Adrenal gland (tissue), 5 donors: ENCODE data around the gene TAS2R20.

Source experiments
- POLR2A ChIP-seq, 2 donors: fragments of 450-650 bp; IDR thresholded peaks; one replicate each; pipeline ENCODE4 v1.6.1; 2017; ENCODE audit warnings: antibody characterized with exemption in 2 of 2, mild to moderate bottlenecking in 2 of 2, moderate library complexity in 1 of 2
- TF ChIP-seq, protein P1 (sequence below), 6 experiments: fragments of 450-650 bp in 4 of 6; fragments of 200-600 bp in 2 of 6; sonication (generic) in 1 of 6; IDR thresholded peaks; 1 replicate in 5 of 6; 2 replicates in 1 of 6; pipeline versions ENCODE4 v1.5.1 to v1.8.0; 2016 to 2021; ENCODE audit warnings: antibody characterized with exemption in 6 of 6, mild to moderate bottlenecking in 2 of 6, moderate library complexity in 1 of 6
- donor health status: DM: no; HTN: no; CAD: no.

DNA sequence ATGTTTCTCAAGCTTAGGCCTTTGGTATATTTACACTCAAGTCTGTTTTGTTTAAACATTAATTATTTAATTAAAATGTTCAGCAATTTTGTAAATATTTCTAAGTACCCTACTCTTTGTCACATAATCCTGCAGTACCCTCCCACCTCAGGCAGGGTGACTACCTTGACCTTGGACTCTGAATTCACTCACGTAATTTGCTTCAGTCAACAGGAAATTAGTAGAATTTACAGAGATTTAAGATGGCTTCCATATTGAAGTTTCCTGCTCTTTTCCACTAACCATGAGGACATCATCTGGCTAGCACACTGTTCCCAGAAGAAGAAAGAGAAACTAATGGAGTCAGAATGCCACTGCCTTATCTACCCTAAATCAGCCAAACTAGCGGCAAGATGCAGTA is 25.3 kb upstream of the TAS2R20 start:
- no peak for TF ChIP-seq POLR2A (IDR thresholded peaks at IDR 0.05)
- TF ChIP-seq, protein P1, sequence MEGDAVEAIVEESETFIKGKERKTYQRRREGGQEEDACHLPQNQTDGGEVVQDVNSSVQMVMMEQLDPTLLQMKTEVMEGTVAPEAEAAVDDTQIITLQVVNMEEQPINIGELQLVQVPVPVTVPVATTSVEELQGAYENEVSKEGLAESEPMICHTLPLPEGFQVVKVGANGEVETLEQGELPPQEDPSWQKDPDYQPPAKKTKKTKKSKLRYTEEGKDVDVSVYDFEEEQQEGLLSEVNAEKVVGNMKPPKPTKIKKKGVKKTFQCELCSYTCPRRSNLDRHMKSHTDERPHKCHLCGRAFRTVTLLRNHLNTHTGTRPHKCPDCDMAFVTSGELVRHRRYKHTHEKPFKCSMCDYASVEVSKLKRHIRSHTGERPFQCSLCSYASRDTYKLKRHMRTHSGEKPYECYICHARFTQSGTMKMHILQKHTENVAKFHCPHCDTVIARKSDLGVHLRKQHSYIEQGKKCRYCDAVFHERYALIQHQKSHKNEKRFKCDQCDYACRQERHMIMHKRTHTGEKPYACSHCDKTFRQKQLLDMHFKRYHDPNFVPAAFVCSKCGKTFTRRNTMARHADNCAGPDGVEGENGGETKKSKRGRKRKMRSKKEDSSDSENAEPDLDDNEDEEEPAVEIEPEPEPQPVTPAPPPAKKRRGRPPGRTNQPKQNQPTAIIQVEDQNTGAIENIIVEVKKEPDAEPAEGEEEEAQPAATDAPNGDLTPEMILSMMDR (IDR thresholded peaks at IDR 0.05), result no peak
